HFFc6 (cell line): ENCODE data around the gene UST. TPM values are rescaled to one million over a fixed set of nuclear protein-coding genes. Genes with fewer than 3 reads are reported as not detected.

Source experiments
- DNase-seq: peaks from one replicate; pipeline ENCODE4 v3.0.0-alpha.2; 2018
- H3K27ac Mint-ChIP-seq: 2 replicates; pipeline ENCODE4 v1.8.0; 2020; ENCODE audit warnings: mild to moderate bottlenecking, mixed read lengths
- H3K27me3 Mint-ChIP-seq: 2 replicates; pipeline ENCODE4 v1.8.0; 2021; ENCODE audit warnings: mild to moderate bottlenecking, moderate library complexity, mixed read lengths; ENCODE audit not compliant: insufficient read depth
- H3K36me3 Mint-ChIP-seq: 2 replicates; pipeline ENCODE4 v1.8.0; 2021; ENCODE audit warnings: low read depth, mixed read lengths
- H3K4me1 Mint-ChIP-seq: 2 replicates; pipeline ENCODE4 v1.8.0; 2020; ENCODE audit warnings: low read depth, mixed read lengths
- H3K4me3 Mint-ChIP-seq: 2 replicates; pipeline ENCODE4 v1.8.0; 2020; ENCODE audit warnings: mild to moderate bottlenecking, moderate library complexity, mixed read lengths
- H3K9me3 Mint-ChIP-seq: 2 replicates; pipeline ENCODE4 v1.8.0; 2020; ENCODE audit warnings: mild to moderate bottlenecking, mixed read lengths
- total RNA-seq, 6 experiments: library from RNA; stranded (reverse); fragmentation: NEBNext Ultra II Directional; extraction: Animal tissue kit (Norgen Biotek cat#: 25700); gene quantifications; 2 replicates in 1 of 6; 3 replicates in 5 of 6; pipeline ENCODE4 v1.2.3, GENCODE V29; 2021
- TF ChIP-seq, protein P1 (sequence below): fragments of 200-600 bp; sonication (generic); IDR thresholded peaks from 2 replicates; pipeline ENCODE4 v1.5.0; 2021; ENCODE audit warnings: antibody characterized with exemption, mild to moderate bottlenecking

UST gene
- total RNA-seq, 6 experiments from 2014 or later, result 12.9 to 17.3 (median 16.7) TPM

DNA sequence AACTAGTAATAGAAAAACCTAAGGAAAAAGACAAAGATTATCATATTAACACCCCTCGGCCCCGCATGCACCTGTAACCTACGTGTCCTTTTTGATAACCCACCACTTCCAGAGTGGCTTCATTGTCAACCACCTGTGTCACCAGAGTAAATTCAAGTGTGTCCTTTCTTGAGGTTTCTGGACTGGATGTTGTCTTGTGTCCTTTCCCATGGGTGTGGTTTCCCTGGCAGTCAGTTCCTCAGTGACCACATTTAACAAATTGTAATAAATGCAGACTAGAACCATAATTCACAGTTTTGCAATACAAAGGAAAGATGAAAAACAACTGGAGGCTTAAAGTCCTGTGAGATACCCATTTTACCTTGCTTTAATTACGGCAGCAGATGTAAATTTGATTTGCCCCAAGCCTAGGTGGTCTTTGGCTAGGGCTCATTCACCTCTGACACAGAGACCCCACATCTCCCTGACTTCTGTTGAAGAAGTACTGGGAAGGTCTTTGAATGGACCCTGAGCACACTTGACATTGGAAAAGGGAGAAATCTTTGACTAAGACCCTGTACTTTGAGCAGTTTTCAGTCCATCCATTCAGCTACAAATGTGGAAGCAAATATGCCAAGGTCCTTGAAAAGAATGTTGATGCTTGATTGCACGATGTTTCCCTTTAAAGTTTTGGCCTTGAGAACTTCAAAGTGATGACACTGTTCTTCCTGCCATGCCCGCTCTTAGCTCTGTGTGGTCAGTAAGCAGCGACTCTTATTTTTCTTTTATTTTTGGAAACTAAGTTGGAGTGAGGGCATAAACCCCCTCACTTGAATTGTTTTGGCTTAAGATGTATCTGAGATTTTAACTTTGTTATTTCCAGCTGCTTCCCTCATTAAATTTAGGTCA is 232.4 kb downstream of the UST start:
- Mint-ChIP-seq H3K4me1 (peaks cover 31% of the 10 kb centered on the region), H3K27me3 (no peaks in the 10 kb centered on the region), H3K4me3 (no peak overlapping the region), H3K36me3 (no peaks in the 10 kb centered on the region), H3K27ac (no peak overlapping the region), H3K9me3 (no peaks in the 10 kb centered on the region)
- DNase-seq, result no peak
- TF ChIP-seq, protein P1, sequence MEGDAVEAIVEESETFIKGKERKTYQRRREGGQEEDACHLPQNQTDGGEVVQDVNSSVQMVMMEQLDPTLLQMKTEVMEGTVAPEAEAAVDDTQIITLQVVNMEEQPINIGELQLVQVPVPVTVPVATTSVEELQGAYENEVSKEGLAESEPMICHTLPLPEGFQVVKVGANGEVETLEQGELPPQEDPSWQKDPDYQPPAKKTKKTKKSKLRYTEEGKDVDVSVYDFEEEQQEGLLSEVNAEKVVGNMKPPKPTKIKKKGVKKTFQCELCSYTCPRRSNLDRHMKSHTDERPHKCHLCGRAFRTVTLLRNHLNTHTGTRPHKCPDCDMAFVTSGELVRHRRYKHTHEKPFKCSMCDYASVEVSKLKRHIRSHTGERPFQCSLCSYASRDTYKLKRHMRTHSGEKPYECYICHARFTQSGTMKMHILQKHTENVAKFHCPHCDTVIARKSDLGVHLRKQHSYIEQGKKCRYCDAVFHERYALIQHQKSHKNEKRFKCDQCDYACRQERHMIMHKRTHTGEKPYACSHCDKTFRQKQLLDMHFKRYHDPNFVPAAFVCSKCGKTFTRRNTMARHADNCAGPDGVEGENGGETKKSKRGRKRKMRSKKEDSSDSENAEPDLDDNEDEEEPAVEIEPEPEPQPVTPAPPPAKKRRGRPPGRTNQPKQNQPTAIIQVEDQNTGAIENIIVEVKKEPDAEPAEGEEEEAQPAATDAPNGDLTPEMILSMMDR, result no peak

DNA sequence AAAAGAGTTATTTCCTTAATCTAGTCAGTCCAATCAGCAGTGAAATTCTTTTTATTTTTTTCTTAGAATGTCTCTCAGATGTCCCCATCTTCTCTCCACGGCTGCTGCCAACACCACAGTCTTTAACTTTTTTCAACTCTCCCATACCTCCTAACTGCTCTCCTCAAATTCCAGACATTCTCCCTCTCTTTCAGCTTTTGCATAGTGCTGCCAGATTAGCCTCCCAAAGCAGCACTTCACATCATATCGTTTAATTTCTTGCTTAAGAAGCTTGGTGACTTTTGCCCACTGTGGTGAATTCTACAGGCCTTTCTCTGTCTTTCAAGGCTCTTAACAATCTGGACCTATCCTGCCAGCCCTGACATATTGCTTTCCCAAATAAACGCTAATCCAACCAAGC is 233.4 kb downstream of the UST start:
- TF ChIP-seq, protein P1, result no peak
- H3K4me1 Mint-ChIP-seq, result peaks cover 31% of the 10 kb centered on the region
- H3K4me3 Mint-ChIP-seq, result no peak overlapping the region
- no peaks in the 10 kb centered on the region for H3K9me3 Mint-ChIP-seq
- no peak overlapping the region for H3K27ac Mint-ChIP-seq
- peaks cover 7% of the 10 kb centered on the region; the same call in 1 of the 2 replicates for H3K36me3 Mint-ChIP-seq
- no peaks in the 10 kb centered on the region for H3K27me3 Mint-ChIP-seq
- DNase-seq, result no peak

DNA sequence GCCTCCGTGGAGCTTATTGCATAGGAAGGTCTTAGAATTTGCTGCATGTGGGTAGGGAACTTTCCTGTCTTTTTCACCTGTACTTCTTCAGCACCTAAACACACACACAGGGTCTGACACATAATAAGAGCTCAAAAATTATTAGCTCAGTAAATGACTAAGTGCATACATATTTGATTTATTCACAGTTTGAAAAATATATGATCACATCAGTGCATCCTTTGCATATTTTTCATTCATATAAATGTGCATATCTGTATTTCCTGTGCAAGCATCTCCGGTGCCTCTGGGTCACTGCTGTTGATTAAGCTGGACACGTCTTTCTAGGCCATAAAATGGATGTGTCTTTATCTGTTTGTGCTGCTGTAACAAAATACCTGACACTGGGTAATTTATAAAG is 234.7 kb downstream of the UST start:
- Mint-ChIP-seq H3K36me3 (peaks cover 12% of the 10 kb centered on the region; the same call in 1 of the 2 replicates), H3K27me3 (no peaks in the 10 kb centered on the region), H3K27ac (no peak overlapping the region; the same call in 1 of the 2 replicates), H3K9me3 (no peaks in the 10 kb centered on the region), H3K4me3 (no peak overlapping the region), H3K4me1 (peaks cover 31% of the 10 kb centered on the region)
- TF ChIP-seq, protein P1, result no peak
- DNase-seq, result no peak

DNA sequence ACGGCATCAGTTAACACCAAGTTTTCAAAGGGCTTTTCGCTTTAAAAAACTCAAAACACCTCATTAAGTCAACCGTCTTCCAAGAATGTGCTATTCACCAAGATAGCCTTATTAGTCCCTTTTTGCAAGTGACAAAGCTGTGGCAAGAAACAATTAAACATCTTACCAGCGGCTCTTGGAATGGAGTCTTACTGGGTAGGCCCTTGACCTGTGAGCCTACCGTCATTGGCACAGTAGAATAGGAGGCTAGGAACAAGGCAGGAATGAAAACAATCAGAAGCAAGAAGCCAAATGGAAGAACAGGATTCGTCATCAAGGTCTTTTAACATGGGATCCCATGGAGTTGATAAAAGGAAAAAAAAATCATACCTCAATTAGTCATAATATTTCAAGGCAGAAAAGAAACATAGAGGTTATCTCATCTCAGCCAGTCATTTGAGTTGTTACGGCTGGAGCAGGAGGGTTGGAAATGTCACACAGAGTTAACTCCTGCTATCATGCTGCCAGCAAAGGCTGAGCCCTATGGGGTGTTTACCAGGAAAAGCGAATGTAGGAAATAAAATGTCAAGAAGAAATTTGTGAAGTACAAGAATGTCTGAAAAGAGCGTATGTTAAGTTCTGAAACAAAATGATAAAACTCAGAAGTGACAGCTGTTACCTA is 236.4 kb downstream of the UST start:
- H3K27ac Mint-ChIP-seq, result no peak overlapping the region
- H3K4me3 Mint-ChIP-seq, result no peak overlapping the region
- H3K9me3 Mint-ChIP-seq, result no peaks in the 10 kb centered on the region
- no peak for DNase-seq
- TF ChIP-seq, protein P1, result no peak
- H3K27me3 Mint-ChIP-seq, result no peaks in the 10 kb centered on the region; the same call in 1 of the 2 replicates
- H3K36me3 Mint-ChIP-seq, result peaks cover 20% of the 10 kb centered on the region
- H3K4me1 Mint-ChIP-seq, result peaks cover 31% of the 10 kb centered on the region

- no peak for DNase-seq
- no peaks in the 10 kb centered on the region; the same call in 1 of the 2 replicates for H3K27me3 Mint-ChIP-seq
Observed at GRCh38 chr6:148983966-148984365, 237.1 kb downstream of the UST start.

More at GRCh38 chr6:148983966-148984365, 237.1 kb downstream of the UST start:
- no peaks in the 10 kb centered on the region for H3K9me3 Mint-ChIP-seq
- H3K4me3 Mint-ChIP-seq, result no peak overlapping the region
- no peak overlapping the region for H3K27ac Mint-ChIP-seq
- H3K36me3 Mint-ChIP-seq, result peaks cover 20% of the 10 kb centered on the region
- TF ChIP-seq, protein P1, result no peak
- peaks cover 31% of the 10 kb centered on the region for H3K4me1 Mint-ChIP-seq
